ENCODE results near the gene MASP2.

- TF ChIP-seq, protein P1, sequence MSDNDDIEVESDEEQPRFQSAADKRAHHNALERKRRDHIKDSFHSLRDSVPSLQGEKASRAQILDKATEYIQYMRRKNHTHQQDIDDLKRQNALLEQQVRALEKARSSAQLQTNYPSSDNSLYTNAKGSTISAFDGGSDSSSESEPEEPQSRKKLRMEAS (IDR thresholded peaks at IDR 0.05): peak; percentile 73
- peak; percentile 72; the same call in 1 of the 2 replicates for TF ChIP-seq ZBTB7A (IDR thresholded peaks at IDR 0.05; ENCODE audit: low read depth)
- no peak for TF ChIP-seq TAF1 (IDR thresholded peaks at IDR 0.05; ENCODE audit: low read depth)
- TF ChIP-seq EP300 (IDR thresholded peaks at IDR 0.05; ENCODE audit: borderline replicate concordance): no peak
- TF ChIP-seq RAD21 (IDR thresholded peaks at IDR 0.05; ENCODE audit: low read depth): no peak
- TF ChIP-seq REST (IDR thresholded peaks at IDR 0.05; ENCODE audit: low read depth): no peak
- no peak for TF ChIP-seq CREB1 (IDR thresholded peaks at IDR 0.05; ENCODE audit: low read depth)
- TF ChIP-seq CEBPB (IDR thresholded peaks at IDR 0.05): no peak
- no peak for TF ChIP-seq EGR1 (IDR thresholded peaks at IDR 0.05)
- TF ChIP-seq FOXM1 (IDR thresholded peaks at IDR 0.05; ENCODE audit: borderline replicate concordance, low read depth): no peak
Observed at GRCh38 chr1:11059155-11059967, 12.3 kb upstream of the MASP2 start.

Data from Ishikawa (cell line).